OCI-LY3 (cell line): ENCODE results near the gene NR3C1.

Experiments
- CTCF ChIP-seq: fragments of 200-600, 300-600 bp; sonication (generic); IDR thresholded peaks from 2 replicates; pipeline ENCODE4 v1.5.1; 2014; ENCODE audit warnings: antibody characterized with exemption, low read length, low read depth
- EZH2phosphoT487 ChIP-seq: fragments of 200-600 bp; shearing (Covaris generic); IDR thresholded peaks from 2 replicates; pipeline ENCODE4 v1.6.1; 2018; ENCODE audit warnings: antibody characterized with exemption, mixed run types, low read depth

- TF ChIP-seq CTCF (no peak), EZH2phosphoT487 (no peak)
Measured at GRCh38 chr5:143229426-143229895, 174.0 kb downstream of the NR3C1 start.
